K562 (cell line): ENCODE results near the gene CTSF. TPM values are rescaled to one million over a fixed set of nuclear protein-coding genes. Genes with fewer than 3 reads are reported as not detected.

ENCODE experiments used
- ATF1 ChIP-seq, 2 experiments: fragments of 450-650 bp in 1 of 2; IDR thresholded peaks; 2 replicates each; pipeline ENCODE4 v1.6.1; 2016; ENCODE audit warnings: missing compliant biosample characterization in 1 of 2, missing genetic modification characterization in 1 of 2
- CXXC5 ChIP-seq: fragments of 250-450 bp; sonication (Bioruptor Pico); IDR thresholded peaks from 2 replicates; pipeline ENCODE4 v1.8.0; 2022; ENCODE audit warnings: inconsistent platforms, mild to moderate bottlenecking, moderate library complexity
- EP400 ChIP-seq: fragments of 450-650 bp; IDR thresholded peaks from 2 replicates; pipeline ENCODE4 v1.6.1; 2017; ENCODE audit warnings: antibody characterized with exemption, mild to moderate bottlenecking, moderate library complexity
- KDM4B ChIP-seq, 2 experiments: fragments of 450-650 bp in 1 of 2; sonication (generic) in 1 of 2; IDR thresholded peaks; 2 replicates each; pipeline ENCODE4 v1.6.1; 2016 to 2017; ENCODE audit warnings: borderline replicate concordance in 2 of 2, antibody characterized with exemption in 1 of 2, low read depth in 1 of 2, mild to moderate bottlenecking in 1 of 2
- KDM5B ChIP-seq: fragments of 200-600 bp; sonication (generic); IDR thresholded peaks from 2 replicates; pipeline ENCODE4 v1.6.1; 2012; ENCODE audit warnings: low read depth, mild to moderate bottlenecking, moderate library complexity, low read length, control low read depth, inconsistent platforms; ENCODE audit not compliant: insufficient replicate concordance
- MTF1 ChIP-seq: fragments of 250-450 bp; sonication (Bioruptor Pico); IDR thresholded peaks from 2 replicates; pipeline ENCODE4 v1.9.0; 2021; ENCODE audit warnings: moderate library complexity, mild to moderate bottlenecking, inconsistent platforms, borderline replicate concordance
- NR1H2 ChIP-seq: sonication (generic); formaldehyde crosslinking; IDR thresholded peaks from 2 replicates; pipeline ENCODE4 v1.4.0; 2020; ENCODE audit warnings: mild to moderate bottlenecking, missing genetic modification reagents
- POLR2A ChIP-seq: fragments of 450-650 bp; conservative IDR thresholded peaks from 2 replicates; pipeline ENCODE4 v1.6.1; 2016
- SMAD4 ChIP-seq: fragments of 250-450 bp; sonication (Bioruptor Pico); conservative IDR thresholded peaks from 2 replicates; pipeline ENCODE4 v1.8.0; 2021; ENCODE audit warnings: inconsistent platforms, mild to moderate bottlenecking, moderate library complexity
- TBP ChIP-seq: optimal IDR thresholded peaks from 2 replicates; pipeline ENCODE3; 2011; ENCODE audit warnings: low read depth, low read length, improper control_type of control experiment
- TCF3 ChIP-seq: sonication (generic); formaldehyde crosslinking; IDR thresholded peaks from 2 replicates; pipeline ENCODE4 v1.4.0; 2020; ENCODE audit warnings: mild to moderate bottlenecking, missing genetic modification reagents
- ZEB2 ChIP-seq: fragments of 450-650 bp; IDR thresholded peaks from 2 replicates; pipeline ENCODE4 v1.6.1; 2016
- ZNF311 ChIP-seq: fragments of 250-450 bp; sonication (Bioruptor Pico); IDR thresholded peaks from 2 replicates; pipeline ENCODE4 v1.4.0; 2020; ENCODE audit warnings: mild to moderate bottlenecking, moderate library complexity
- ZNF583 ChIP-seq: fragments of 250-450 bp; sonication (Bioruptor Pico); IDR thresholded peaks from 2 replicates; pipeline ENCODE4 v1.4.0; 2020
- polyA plus RNA-seq, 8 experiments: library from polyadenylated mRNA; depleted of rRNA in 4 of 8; stranded (reverse) in 5 of 8; unstranded in 3 of 8; fragments of >200 nt; fragmentation: Nextera tagmentation in 2 of 8; fragmentation: Illumina TruSeq in 1 of 8; extraction: Ambion mirVana in 2 of 8; extraction: Trizol in 1 of 8; gene quantifications; 2 replicates each; pipeline versions ENCODE4 v1.2.1 to v1.2.3, GENCODE V29; 2011 to 2014; ENCODE audit warnings: inconsistent platforms in 1 of 8, missing spikeins in 1 of 8
- total RNA-seq, 7 experiments: library from RNA; depleted of rRNA in 6 of 7; stranded (reverse); fragments of >200 nt in 6 of 7; fragmentation: Illumina TruSeq in 2 of 7; extraction: Trizol in 2 of 7; gene quantifications; 2 replicates each; pipeline versions ENCODE4 v1.2.1 to v1.2.3, GENCODE V29; 2011 to 2021; ENCODE audit warnings: low replicate concordance in 1 of 7
- TF ChIP-seq, protein P1 (sequence below): fragments of 450-650 bp; IDR thresholded peaks from 2 replicates; pipeline ENCODE4 v1.6.1; 2016; ENCODE audit warnings: antibody characterized with exemption
- TF ChIP-seq, protein P2 (sequence below): fragments of 450-650 bp; IDR thresholded peaks from 2 replicates; pipeline ENCODE4 v1.6.1; 2016; ENCODE audit warnings: low read depth
- TF ChIP-seq, protein P3 (sequence below): fragments of 450-650 bp; conservative IDR thresholded peaks from 2 replicates; pipeline ENCODE4 v1.6.1; 2016; ENCODE audit warnings: missing genetic modification characterization, low read depth, mild to moderate bottlenecking, control low read depth, missing compliant biosample characterization

Gene CTSF
- total and polyA plus RNA-seq, 9 of the 15 experiments (the other 6 are each of a cell fraction or from before 2014, with no cell fraction given): 0.41 to 10.5 (median 3.8) TPM

DNA sequence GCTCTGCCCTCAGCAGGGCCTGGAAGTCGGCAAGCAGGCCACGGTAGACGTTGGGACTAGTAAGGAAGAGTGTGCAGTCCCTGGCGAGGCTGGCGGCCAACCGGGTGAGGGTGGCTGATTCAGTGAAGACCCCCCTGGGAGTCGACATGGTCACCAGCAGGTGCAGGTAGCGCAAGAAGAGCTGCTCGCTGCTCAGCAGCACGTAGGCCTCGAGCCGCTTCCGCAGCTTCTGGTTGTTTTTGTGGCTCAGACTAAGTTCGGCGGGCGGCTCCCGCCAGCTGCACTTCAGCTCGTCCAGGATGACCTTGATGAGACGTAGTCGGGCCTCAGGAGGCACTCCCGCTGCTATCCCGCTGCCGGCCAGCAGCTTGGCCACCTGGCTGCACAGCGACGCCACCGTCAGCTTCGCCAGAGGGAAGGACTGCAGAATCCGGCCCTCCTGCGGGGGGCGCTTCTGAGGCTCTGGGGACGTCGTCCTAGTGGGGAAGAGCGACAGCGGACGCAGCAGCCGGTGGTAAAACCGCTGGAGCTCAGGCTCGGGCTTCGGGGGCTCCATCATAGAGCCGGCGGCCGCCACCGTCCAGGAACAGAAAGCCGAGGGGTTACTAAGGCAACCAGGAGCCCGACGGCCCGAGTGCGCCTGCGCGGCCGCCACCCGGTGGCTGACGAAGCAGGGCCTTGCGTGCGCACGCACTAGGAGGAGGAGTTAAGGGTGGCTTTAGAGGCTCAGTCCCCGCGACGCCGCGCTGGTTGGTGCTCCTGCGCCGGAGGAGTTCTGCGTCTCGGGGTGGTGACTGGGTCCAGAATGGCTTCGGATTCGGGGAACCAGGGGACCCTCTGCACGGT, 24.3 kb upstream of the CTSF start, which contains the start of the genes CCDC87 and CCS (continued):
- TF ChIP-seq ATF1 (CRISPR knock-in tag; IDR thresholded peaks at IDR 0.05): no peak
- peak; percentile 87 for TF ChIP-seq ATF1 (tag; IDR thresholded peaks at IDR 0.05)
- no peak for TF ChIP-seq ZNF583 (CRISPR knock-in tag)
- TF ChIP-seq, protein P1, sequence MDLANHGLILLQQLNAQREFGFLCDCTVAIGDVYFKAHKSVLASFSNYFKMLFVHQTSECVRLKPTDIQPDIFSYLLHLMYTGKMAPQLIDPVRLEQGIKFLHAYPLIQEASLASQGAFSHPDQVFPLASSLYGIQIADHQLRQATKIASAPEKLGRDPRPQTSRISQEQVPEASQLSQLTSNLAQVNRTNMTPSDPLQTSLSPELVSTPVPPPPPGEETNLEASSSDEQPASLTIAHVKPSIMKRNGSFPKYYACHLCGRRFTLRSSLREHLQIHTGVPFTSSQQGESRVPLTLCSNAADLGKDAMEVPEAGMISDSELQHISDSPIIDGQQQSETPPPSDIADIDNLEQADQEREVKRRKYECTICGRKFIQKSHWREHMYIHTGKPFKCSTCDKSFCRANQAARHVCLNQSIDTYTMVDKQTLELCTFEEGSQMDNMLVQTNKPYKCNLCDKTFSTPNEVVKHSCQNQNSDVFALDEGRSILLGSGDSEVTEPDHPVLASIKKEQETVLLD: peak; percentile 95
- TF ChIP-seq, protein P2, sequence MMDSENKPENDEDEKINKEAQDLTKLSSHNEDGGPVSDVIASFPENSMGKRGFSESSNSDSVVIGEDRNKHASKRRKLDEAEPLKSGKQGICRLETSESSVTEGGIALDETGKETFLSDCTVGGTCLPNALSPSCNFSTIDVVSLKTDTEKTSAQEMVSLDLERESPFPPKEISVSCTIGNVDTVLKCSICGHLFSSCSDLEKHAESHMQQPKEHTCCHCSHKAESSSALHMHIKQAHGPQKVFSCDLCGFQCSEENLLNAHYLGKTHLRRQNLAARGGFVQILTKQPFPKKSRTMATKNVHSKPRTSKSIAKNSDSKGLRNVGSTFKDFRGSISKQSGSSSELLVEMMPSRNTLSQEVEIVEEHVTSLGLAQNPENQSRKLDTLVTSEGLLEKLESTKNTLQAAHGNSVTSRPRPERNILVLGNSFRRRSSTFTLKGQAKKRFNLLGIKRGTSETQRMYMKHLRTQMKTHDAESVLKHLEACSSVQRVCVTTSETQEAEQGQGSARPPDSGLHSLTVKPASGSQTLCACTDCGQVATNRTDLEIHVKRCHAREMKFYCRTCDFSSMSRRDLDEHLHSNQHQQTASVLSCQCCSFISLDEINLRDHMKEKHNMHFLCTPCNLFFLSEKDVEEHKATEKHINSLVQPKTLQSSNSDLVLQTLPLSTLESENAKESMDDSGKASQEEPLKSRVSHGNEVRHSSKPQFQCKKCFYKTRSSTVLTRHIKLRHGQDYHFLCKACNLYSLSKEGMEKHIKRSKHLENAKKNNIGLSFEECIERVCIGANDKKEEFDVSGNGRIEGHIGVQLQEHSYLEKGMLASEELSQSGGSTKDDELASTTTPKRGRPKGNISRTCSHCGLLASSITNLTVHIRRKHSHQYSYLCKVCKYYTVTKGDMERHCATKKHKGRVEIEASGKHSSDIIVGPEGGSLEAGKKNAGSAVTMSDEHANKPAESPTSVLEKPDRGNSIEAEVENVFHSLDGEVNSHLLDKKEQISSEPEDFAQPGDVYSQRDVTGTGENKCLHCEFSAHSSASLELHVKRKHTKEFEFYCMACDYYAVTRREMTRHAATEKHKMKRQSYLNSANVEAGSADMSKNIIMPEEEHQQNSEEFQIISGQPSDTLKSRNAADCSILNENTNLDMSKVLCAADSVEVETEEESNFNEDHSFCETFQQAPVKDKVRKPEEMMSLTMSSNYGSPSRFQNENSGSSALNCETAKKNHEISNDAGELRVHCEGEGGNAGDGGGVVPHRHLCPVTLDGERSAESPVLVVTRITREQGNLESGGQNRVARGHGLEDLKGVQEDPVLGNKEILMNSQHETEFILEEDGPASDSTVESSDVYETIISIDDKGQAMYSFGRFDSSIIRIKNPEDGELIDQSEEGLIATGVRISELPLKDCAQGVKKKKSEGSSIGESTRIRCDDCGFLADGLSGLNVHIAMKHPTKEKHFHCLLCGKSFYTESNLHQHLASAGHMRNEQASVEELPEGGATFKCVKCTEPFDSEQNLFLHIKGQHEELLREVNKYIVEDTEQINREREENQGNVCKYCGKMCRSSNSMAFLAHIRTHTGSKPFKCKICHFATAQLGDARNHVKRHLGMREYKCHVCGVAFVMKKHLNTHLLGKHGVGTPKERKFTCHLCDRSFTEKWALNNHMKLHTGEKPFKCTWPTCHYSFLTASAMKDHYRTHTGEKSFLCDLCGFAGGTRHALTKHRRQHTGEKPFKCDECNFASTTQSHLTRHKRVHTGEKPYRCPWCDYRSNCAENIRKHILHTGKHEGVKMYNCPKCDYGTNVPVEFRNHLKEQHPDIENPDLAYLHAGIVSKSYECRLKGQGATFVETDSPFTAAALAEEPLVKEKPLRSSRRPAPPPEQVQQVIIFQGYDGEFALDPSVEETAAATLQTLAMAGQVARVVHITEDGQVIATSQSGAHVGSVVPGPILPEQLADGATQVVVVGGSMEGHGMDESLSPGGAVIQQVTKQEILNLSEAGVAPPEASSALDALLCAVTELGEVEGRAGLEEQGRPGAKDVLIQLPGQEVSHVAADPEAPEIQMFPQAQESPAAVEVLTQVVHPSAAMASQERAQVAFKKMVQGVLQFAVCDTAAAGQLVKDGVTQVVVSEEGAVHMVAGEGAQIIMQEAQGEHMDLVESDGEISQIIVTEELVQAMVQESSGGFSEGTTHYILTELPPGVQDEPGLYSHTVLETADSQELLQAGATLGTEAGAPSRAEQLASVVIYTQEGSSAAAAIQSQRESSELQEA: no peak
- TF ChIP-seq TBP: peak; percentile 68
- 0 out of 2 replicates have a peak, but pooled peaks have one; percentile 30 for TF ChIP-seq TCF3 (CRISPR knock-in tag)
- TF ChIP-seq, protein P3, sequence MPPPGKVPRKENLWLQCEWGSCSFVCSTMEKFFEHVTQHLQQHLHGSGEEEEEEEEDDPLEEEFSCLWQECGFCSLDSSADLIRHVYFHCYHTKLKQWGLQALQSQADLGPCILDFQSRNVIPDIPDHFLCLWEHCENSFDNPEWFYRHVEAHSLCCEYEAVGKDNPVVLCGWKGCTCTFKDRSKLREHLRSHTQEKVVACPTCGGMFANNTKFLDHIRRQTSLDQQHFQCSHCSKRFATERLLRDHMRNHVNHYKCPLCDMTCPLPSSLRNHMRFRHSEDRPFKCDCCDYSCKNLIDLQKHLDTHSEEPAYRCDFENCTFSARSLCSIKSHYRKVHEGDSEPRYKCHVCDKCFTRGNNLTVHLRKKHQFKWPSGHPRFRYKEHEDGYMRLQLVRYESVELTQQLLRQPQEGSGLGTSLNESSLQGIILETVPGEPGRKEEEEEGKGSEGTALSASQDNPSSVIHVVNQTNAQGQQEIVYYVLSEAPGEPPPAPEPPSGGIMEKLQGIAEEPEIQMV (tag): peak; percentile 84
- peak; percentile 80 for TF ChIP-seq CXXC5 (CRISPR knock-in tag)
- peak; percentile 74; the same call in 1 of the 2 replicates for TF ChIP-seq ZEB2
- TF ChIP-seq MTF1 (CRISPR knock-in tag): no peak
- peak; percentile 70 for TF ChIP-seq EP400
- TF ChIP-seq KDM4B (IDR thresholded peaks at IDR 0.05; ENCODE audit: borderline replicate concordance in 2 of 2, low read depth in 1 of 2): no peak
- 0 out of 2 replicates have a peak, but pooled peaks have one; percentile 59 for TF ChIP-seq NR1H2 (CRISPR knock-in tag)
- TF ChIP-seq ZNF311 (CRISPR knock-in tag): no peak
- TF ChIP-seq SMAD4: peak; percentile 49
- peak; percentile 98 for TF ChIP-seq KDM5B
- peak; percentile 94 for TF ChIP-seq POLR2A
